ENCODE results near the gene RPAIN.

RPAIN gene, protein sequence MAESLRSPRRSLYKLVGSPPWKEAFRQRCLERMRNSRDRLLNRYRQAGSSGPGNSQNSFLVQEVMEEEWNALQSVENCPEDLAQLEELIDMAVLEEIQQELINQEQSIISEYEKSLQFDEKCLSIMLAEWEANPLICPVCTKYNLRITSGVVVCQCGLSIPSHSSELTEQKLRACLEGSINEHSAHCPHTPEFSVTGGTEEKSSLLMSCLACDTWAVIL

DNA sequence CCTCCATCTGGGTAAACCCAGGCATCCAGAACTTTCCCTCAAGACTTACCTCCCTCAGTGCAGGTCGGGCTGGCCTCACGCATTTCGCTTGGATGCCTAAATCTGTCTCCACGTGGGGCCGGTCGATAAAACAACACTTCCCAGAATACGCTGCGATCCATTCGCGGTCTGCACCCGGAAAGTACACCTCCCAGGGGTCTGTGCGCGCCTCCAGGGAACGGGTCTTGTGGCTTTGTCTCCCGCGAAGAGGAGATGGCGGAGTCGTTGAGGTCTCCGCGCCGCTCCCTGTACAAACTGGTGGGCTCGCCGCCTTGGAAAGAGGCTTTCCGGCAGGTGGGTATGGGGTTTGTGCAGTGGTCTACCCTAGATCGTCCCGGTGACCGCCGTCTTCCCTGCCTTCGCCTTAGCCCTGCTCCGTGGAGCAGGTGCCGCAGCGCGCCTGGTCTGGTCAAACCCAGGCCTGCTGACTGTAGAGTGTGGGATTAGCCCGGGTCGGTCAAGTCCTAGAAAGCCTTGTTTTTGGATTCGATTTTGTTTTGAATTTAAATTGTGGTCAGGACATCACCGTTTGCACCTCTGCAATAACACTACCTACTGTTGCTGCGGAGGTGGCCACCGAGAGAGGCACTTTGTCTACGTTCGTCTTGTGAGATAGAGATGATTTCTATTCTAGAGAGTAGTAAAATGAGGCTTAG lies at the start of gene RPAIN:
RPAIN (plus strand) TSS at position 224 of the 695 bp plus-strand sequence; CDS start at position 253, 29 bp downstream.
- peak; percentile 94 for DNase-seq

- DNase-seq = no peak
Observed at GRCh38 chr17:5370411-5370810, 49.6 kb upstream of the RPAIN start.

DNA sequence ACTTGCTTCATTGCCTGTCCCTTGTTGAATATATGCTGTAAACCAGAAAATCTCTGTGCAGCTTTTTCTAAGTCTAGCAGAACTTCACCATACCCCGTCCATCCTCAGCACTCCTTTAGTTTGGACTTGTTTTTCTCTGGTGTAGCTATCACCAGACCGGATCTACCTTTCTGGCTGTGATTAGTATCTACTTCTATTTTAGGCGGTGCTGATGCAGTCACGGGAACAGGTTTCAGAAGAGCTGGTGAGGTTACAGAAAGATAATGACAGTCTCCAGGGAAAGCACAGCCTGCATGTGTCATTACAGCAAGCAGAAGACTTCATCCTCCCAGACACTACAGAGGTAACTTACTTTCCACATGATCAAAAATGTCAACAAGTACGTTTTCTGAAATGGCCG lies 46.9 kb upstream of the RPAIN start:
- no peak for DNase-seq

GRCh38 chr17:5378566-5379207 lies 41.3 kb upstream of the RPAIN start:
- DNase-seq = no peak

- DNase-seq = no peak
Observed at GRCh38 chr17:5379351-5380107, 40.5 kb upstream of the RPAIN start.

GRCh38 chr17:5380491-5381135 lies 39.4 kb upstream of the RPAIN start:
- no peak for DNase-seq

DNA sequence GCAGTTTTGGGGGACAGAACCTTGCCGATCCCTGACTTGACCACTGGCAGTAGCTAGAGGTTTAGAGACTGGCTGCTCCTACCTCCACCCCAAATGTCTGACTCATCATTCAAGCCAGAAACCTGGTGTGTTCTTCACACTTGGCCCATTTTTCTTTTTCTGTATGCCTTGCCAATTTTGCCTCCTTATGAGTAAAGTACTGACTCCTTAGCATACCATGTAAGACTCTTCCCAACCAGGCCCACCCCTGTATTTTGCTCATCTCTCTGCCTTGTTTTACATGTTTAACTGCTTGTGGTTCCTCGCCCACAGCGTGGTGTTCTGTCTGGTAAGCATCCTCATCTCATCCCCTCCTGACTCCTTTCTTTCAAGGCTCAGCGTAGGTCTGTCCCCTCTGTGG lies 38.4 kb upstream of the RPAIN start:
- DNase-seq = no peak

DNA sequence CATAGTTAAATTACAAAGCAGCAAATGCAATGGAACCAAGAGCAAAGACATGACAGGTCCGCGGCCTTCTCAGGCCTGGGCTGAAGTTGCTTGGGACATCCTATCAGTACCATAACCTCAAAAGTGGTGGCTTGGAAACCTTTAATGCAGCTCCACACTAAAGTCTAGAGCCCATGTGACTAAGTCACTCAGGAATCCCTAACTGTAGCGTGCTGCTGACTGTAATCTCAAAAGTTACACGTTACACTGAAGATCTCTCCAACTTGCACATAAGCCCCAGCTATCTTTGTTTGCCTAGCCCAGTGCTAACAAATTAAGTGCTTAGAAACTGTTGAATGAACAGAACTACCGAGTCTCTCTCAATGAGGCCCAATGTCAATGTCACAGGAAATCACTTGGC lies 28.3 kb upstream of the RPAIN start:
- DNase-seq = no peak

- DNase-seq = no peak
Observed at GRCh38 chr17:5396612-5397011, 23.4 kb upstream of the RPAIN start.

- no peak for DNase-seq
Observed at GRCh38 chr17:5399767-5400166, 20.2 kb upstream of the RPAIN start.

DNA sequence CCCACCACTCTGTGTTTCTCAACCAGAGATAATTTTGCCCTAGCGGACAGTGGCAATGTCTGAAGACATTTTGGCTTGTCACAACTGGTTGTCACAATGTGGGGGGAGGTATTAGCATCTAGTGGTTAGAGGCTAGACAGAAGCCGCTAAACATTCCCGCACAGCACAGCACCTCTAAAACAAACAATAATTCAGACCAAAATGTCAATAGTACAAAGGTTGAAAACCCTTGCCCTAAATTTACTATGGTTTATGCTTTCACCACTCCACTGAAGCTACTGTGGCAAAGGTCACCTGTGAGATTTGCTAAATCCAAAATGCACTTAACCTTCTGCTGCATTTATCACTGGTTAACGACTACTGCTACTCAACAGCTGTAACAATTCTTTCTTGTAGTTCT lies 14.6 kb upstream of the RPAIN start:
- DNase-seq = no peak

GRCh38 chr17:5408186-5408585 lies 11.8 kb upstream of the RPAIN start:
- DNase-seq = no peak

- DNase-seq = no peak
Observed at GRCh38 chr17:5410594-5411272, 9.2 kb upstream of the RPAIN start.

GRCh38 chr17:5413682-5414081 lies 6.3 kb upstream of the RPAIN start:
- DNase-seq = no peak

- no peak for DNase-seq
Observed at GRCh38 chr17:5416901-5417300, 3.1 kb upstream of the RPAIN start.

DNA sequence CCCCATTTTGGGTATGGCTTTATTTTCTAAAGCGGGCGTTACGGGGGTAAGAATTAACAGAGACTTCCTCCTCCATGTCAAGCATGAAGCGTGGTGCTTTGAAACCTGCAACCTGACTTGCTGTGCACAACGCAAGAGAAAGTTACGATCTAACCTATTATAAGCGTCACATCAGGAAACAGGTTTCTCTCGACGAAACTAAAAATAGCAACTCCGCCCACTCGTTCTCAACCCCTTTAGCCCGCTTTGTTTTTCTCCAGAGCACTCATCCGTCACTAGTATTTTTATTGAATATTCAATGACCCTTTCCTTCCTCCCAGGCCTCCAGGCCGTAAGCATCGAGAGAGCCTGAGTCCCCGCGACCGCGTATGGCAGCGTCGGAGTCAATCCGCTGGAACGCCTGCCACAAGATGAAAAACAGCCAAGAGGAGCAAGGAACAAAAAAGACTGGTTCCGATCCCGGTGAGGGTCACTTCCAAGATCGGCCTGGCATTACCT lies 1.1 kb upstream of the RPAIN start:
- DNase-seq = peak; percentile 39

DNA sequence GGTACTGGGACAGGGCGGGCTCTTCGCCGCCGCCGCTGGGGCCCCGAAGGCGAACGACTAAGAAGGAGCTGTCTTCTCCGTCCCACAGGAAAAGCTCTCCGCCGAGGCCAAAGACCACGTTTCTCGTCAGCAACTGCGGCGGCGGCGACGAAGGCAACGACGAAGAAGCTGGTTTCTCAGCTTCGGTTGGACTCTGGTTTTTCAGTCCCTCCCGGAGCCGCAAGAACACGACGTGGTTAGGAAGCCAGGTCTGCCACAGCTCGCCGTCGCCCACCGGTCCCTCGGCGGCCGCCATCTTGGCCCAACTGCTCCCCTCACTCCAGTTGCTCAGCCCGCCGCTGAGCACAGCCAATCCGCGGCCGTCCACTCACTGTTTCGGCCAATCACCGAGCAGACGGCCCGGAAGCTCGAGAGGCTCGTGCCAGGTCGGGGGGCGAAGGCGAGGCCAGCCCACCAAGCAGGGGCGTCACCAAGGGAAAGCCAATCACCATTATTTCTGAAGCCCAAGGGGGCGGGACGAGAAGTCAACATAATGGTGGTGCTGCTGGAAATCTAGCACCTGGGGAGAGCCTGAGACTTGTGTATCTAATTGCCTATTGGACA lies 525 bp upstream of the RPAIN start, which contains the start of gene NUP88:
NUP88 (minus strand) TSS at position 307 of the 603 bp plus-strand sequence; CDS start at position 295, 12 bp downstream.
- peak; percentile 97 for DNase-seq

GRCh38 chr17:5422505-5422904 lies 2.5 kb downstream of the RPAIN start:
- DNase-seq = no peak

GRCh38 chr17:5424909-5425308 lies 4.9 kb downstream of the RPAIN start:
- no peak for DNase-seq

DNA sequence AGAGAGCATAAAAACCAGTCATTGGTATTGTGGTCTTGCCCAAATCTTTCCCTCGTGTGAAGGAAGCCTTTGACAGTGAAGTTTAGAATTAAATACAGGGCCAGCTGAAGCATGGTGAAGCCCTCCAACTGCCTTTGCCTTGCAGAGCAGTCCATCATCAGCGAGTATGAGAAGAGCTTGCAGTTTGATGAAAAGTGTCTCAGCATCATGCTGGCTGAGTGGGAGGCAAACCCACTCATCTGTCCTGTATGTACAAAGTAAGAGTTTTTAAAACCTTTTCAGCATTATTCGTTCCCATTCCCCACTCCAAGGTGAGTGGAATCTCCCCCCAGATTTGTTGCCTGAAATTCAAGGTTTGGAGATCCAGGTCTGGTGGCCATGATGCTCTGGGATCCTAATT lies 5.8 kb downstream of the RPAIN start:
- no peak for DNase-seq

DNA sequence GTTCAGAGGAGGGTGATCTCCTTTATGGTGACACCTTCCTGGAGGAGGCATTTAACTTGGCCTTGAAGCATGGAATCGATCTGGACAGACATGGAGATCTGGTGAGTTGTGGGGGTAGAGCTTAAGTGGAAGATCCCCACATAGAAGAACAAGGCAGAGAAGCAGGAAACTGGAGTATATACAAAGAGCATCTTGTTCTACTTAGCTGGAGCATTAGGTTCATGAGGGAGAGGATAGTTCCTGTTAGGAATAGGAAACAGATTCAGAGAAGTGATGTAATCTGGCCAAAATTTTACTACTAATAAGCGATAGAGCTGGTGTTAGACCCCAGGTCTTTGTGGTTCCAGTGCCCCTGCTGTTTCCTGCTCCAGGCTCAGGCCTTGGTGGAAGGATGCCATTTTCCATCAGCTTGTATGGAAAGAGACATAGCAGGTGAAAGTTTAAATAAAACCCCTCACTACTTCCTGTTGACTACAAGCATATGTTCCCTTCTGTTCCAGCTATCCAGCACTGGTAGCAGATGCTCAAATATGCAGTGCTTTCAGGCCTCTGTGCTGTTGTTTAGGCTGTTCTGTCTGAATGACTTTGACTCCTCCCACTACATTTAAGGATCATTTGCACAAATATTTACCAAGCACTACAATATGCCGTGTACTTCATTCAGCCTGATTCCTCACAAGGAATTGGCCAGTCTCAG lies 9.4 kb downstream of the RPAIN start:
- no peak for DNase-seq

Data from DMS79 (cell line).